Measurements from ENCODE around the gene TMTC1.

TMTC1 gene

DNA sequence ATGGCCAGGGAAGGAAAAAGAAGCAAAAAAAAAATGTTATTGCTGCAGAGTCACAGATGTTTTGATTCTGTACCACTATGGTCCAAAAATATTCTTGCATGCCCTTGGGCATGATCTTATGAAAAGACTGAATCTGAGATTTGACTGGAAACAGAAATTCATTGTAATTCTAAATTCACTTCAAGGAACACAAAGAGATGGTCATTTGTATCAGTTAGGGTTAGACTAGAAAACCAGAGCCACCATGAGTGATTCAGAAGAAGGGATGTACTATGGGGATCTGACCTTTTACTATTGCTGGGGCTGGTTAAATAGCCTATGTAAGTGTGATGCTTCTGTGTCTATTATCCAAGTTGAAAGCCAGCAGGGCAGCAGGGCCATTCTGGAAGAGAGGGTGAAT, 5.2 kb downstream of the TMTC1 start:
- no peak for DNase-seq

DNA sequence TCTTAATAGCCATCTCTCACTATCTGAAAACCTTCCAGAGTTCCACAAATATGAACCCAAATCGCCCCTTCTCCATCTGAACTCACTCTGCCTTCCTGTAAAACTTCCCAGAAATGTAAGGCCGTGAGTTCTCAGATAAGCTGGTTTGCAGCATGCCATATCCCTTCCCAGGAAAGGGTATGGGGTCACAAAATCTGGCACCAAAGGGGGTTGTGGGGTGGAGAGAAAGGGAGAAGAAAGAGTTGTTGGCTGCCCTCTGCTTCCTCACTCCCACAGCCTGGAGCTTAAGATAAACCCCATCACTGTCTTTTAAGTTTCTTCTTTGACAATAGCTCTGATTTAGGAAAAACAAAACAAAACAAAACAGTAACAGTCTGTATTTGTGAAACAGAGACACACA, 10.7 kb downstream of the TMTC1 start:
- DNase-seq: no peak

DNA sequence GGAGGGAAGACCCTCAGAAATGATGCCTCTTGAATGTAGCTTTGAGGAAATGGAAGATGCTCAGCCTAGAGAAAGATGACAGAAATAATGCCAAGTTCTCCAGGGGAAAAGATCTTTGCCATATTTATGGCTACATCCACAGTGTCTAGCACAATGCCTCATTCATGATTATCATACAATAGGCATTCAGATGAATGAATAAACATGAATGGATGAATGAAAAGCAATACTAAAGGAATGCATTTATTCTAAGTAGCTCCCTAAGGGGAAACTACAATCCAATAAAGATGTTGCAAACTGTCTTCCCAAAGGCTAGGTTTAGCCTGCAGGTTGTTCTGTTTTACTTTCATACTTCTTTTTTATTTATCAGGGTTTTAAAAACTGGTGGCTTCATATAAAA, 12.0 kb downstream of the TMTC1 start:
- DNase-seq: no peak

DNA sequence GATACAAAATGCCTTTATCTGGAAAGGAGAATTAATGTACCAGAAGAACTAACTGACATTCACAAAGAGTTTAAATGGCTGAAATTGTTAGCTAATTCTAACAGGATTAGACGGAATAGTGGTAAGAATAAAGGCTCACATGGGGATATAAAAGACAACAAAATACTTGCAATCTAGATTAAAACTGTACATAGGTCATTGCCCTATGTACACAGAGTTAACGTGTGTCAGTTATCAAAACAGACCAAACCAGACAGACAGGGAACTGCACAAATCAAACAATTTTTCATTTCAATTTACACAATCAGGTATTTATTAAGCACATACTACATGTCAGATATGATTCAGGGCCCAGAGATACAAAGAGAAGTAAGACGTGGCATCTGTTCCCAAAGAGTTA, 12.6 kb downstream of the TMTC1 start:
- no peak for DNase-seq

DNA sequence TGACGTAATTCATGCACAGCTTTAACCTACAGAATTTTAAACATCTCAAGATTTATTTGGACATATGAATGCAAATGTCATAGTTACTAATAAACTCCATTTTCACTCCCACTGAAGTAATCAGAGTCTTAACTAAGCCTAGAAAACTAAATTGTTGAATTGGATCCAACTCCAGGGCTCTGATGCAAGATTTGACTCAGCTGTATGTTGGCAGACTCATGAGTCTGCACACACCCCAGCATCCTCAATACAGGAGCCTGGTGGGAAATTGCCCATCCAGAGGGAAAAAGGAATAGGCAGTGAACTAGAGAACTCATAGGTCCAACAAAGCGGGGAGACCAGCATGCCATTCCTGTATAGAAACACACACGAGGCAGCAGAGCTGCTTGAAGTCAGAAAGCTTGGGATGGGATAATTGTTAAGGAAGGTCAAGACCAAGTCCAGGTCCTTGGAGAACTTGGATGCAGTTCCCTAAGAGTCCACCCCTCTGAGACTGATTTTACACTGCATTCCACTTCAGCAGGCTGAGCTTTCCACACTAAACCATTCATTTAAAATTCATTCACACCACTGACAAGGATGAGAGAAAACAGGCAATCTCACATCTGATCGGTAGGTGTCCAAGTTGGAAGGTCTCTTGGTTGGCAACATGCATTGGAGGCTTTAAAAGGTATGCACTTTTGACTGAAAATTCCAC, 14.4 kb downstream of the TMTC1 start:
- DNase-seq: no peak

DNA sequence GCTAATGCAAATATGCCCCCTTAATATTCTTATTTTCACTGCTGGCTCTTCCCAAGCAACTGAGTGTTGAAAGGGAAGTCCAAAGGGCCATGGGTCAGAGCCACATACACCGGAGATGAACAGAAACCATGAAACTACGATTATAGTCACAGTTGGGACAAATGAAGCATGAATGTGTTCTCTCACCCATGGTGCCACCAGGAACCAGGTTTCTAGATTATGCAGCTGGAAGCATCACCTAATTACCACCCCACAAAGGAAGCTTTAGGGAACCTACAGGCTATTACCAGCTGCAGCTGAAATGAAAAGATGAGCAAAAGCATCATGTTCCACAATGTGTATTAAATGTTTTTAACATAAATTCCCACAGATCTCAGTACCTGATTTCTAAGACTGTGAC, 15.4 kb downstream of the TMTC1 start:
- DNase-seq: no peak

DNA sequence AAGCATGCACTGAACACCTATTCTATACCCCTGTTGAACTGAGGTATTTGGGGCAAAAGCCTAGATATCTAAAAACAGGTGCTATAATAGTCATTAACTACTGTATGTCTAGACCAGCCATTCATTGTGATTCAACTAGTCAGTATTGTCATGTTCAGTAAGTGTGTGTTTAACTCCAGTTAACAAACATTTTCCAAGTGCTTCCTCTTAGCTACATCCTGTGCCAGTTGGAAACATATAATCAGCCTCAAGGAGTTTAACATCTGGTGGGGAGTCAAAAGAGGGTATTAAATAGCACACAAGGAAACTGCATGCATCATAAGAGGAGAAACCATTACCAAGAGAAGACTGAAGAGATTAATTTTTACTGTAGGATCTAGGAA, 20.4 kb downstream of the TMTC1 start:
- no peak for DNase-seq

DNA sequence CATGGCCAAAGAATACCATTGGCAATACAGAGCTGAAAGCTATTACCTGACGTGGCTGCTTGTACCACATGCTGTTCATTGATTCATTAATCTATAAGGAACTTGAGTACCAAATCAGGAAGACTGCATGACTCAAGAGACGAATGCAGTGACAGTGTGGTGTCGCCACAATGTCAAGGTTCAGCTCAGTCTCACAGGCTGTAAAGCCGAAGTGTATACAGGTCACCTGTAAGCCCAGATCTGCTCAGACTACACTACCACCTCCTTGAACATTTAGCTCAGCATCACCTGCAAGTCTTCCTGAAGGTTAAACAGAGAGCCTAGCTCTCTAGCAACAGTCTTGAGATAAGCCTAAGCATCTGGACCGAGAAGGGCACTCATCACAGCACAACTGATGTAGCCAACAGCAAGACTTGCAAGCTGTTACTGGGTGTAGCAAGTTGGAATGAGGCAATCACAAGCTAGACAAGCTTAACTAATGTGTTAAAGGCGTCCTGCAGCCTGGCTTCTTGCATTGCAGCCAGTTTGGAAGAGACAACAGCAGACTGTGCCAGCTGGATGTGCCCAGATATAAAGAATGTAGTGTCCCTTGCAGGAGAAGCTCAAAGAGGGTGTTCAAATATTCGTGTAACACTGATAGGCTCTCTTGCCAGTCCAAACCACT, 21.0 kb downstream of the TMTC1 start:
- DNase-seq: no peak

DNA sequence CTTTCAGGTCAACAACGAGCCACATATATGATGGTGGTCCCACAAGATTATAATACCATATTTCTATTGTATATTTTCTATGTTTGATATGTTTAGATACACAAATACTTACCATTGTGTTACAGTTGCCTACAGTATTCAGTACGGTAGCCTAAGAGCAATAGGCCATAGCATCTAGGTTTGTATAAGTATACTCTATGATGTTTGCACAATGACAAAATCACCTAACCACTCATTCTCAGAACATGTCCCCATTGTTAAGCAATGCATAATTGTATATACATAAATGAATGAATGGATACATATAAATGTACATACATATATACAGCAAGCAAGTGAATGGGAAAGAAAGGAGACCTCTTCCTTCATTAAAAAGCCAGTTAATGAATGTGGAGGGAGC, 23.8 kb downstream of the TMTC1 start:
- no peak for DNase-seq

DNA sequence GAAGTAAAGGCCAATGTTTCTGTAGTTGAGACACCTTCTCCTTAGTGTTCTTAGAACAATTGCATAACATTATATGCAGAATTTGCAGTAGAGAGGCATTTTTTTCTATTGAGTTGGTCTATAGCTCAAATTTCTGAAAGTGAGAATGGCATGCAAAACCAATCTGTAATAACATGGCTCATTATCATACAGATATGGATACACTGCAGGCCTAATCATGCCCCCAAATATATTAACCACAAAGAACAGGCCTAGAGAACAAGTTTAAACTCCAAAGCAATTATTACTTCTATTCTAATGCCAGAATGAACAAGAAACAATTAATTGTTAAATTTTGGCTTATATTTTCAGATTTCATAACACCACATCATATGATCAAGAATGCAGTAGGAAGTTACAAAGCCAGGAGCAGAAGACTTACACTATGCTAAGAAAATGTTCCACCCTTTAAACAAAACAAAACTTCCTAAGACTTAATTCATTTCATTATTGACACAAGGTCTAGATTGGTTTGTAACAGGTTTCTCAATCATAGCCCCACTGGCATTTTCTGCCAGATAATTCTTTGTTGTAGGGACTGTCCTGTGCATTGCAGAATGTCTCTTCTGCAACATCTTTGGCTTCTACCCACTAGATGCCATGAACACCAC, 26.9 kb downstream of the TMTC1 start:
- no peak for DNase-seq

DNA sequence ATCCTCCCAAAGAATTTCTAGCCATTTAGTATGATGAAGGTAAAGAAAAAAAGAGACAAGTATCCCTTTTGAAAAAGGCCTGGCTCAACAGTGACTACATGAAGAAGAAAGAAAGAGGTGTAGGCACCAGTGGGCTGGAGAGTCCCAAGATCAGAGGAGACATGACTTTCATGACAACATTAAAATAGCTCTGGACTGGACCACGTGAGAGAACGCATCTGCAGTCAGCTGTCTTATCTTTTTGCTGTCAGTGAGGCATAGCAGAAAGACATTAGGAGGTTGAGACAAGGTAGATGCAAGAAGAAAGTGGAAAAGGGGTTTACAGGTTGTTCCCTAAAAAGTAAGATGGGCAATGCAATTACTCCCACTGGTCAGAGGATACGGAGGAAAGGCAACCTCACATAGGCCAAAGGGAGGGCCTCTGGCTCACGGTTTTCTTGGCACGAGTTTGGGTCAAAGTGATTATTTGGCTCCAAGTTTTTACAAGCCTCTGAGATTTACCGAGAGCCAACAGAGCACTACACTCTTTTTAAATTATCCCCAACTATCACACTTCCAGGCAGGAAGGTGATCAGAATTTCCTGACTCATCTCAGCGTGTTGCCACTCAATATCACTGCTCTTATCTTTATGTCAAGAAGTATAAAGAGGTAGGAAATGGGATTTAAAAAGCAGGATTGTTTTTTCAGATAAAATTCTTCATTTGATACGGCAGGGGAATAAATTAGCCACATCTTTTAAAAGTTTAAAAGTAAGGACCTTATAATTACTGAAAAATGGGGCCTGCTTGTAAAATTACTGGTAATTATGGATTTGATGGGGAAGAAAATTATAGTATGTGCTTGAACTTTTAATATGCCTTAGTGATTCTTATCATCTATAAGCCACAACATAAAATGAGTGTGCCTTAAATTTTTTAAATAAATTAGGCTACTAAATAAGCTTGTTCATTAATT, 29.2 kb downstream of the TMTC1 start:
- no peak for DNase-seq

DNA sequence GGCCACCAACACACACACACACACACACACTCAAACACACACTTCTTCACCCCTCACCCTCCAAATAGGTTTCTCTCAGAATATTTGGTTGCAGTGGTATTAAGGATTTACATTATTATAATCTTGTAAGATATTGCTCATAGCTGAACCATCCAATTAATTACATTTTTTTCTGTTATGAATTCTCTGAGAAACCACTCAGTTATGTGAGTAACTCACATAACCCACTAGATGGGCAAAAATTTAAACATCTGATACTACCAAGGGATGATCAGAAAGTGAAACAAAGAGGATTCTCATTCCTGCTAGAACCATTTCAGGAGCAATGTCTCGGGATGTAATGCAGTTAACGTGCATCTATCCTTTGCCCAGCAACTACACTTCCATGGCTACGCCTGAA, 31.6 kb downstream of the TMTC1 start:
- no peak for DNase-seq

DNA sequence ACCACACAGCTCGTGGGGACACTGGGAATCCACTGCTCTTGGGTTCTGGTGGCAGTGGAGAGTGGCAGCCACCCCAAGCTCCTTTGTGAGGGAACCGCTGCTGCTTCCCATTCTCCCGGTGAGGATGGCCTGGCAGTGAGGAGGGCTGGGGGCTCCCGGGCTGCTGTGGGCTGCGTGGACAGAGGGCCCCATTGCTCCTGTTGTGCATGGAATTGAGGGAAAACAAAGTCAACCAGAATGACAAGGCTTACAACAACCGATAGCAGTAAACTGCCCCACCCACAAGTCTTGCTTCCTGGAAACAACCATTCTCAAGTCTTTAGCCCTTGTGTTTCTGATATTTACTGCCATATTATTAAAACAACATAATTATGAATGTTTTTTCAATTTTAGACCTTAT, 32.1 kb downstream of the TMTC1 start:
- no peak for DNase-seq

DNA sequence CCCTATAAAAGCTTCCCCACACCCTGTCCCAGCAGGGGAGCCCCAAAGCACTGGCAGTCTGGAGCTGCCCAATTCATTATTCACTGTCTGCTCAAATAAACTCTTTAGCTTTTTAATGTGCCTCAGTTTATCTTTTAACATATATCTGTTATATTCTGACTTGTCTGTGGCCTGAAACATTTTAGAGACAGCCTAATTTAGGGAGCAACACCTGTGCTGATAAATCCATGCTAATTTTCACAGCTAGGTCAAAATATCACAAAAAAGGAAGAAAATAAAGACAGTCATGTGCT, 32.9 kb downstream of the TMTC1 start:
- DNase-seq: no peak

DNA sequence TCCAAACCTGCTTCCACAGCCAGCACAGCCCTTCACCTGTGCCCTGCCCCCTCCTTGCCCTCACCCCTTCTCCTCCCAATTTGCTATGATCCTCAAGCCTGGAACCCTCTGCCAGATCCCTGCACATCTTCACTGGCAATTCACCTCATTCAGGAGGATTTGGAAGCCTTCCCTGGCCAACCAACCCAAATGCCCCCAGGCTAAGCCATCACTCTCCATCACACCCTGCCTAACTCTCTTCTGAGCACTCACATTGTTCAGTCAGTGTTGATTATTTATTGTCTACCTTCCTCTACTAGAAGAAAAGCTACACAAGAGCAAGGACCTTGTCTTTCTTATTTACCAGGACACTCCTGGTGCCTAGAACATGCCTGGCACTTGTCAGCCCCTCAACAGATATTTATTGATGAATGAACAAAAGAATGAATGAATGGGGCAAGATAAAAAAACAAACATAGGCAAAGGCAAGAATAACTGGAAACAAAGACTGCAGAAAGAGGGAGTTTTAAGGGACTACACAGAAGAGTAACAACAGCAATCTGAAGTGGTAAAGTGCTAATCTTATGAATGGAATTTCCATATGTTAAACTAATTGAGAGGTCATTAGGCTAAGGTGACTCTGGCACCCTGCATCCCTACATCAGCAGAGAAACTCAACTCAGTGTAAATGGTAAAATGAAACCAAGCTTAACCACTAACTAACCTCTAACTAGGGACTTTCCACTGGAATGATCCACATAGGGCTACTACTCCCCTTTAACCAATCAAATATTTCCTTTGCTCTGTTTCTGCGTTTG, 33.4 kb downstream of the TMTC1 start:
- DNase-seq: no peak

DNA sequence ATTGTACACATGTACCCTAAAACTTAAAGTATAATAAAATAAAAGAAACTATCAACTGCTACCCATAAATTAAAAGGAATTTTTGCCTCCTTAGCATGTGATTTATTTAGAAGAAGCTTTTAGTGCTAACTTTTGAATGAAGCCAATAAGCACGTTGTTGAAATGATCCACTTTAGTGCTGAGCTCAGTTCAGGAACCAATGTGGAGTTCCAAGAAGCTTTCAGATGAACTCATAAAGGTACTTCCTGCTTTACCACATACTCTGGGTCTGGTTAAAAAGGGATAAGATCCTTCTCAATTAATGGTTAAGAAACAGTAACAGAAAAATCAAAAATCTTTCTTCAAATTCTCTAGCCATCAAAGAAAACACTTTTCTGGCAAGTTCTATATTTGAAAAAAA, 39.4 kb downstream of the TMTC1 start:
- no peak for DNase-seq

DNA sequence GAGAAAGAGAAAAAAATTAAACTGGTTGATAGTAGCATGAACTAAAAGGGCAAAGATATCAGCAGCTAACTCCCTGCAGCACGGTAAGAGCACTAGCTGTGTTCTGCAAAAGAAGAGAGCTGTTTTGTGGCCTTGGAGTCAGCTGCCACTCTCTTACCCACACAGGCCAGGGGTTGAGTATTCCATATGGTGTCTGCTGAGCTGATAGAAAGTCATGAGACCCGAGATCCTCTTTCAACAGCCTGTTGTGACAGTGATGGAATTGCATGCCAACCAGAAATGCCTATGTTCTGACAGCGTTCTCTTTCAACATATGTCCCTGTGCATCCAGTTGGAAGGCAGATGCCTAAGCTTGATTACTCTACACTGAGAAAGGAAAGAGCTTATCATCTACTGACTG, 39.9 kb downstream of the TMTC1 start:
- DNase-seq: no peak

DNA sequence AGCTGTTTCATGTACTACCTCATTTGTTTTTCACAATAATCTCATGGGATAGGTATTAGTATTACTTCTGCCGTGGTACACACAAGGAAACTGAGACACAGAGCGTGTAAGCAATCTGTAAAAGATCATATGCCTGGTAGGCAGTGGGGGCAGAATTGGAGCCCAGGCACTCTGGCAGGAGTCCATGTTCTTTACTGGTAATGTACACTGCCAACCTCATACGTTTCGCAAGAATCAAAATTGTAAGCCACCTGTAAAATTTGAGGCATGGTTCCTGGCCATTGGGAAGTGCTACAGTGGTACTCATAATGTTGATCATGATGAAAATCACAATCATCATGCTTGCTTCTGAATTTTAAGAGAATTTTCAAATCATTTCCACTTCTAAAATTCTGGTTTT, 40.7 kb downstream of the TMTC1 start:
- DNase-seq: no peak

DNA sequence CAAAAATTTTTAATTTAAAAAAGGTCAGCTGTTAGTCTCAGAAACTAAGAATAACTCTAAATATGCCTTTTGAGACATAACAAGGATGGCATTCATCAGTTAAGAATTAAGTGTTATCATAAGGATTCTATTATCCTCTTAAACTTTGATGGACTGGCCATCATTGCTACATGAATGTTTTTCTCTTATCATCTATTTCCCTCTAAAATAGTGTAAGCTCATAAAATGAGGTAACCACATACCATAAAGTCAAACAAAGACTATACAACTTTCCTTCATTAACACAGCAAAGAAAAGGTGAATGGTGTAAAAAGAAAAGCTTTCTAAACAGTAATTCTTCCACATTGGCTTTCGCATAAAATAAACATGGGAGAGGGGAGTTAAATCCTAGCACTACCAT, 41.1 kb downstream of the TMTC1 start:
- no peak for DNase-seq

DNA sequence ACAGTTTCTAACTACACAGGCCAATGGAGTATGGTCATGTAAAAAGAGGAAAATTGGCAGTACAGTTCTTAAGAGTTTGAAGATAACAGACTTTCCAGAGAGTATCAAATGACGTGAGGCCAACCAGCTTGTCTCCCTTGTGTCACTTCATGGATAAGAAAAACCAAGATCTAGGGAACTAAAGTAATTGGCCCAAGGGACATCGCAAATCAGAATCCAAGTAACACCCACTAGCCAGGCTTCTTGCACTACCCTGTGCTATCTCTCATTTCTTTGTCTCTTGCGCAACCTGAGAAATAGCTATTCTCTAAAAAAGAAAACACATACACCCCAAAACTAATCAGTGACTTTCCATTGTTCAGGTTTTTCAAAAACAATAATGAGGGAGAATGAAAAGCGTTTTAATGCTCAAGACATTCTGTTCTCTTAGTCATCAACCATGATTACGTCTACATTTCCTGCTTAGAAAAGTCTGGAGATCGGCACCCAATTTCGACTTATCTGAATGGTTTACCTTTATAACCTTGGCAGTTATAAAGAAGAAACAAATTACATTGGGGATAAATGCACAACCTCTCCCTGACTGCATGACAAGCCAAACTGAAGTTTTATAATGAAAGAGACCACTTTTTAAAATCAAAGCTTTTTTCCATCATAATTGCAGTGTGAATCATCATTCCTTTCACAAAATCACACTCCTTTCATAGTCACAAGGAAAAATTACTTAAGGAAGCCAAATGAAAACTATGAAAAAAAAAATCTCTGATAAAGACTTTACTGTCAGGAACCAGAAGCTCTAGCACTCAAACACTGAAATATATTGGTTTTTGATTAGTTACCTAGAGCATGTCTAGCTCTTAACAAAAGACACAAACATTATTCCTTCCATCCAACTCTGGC, 42.1 kb downstream of the TMTC1 start:
- no peak for DNase-seq

DNA sequence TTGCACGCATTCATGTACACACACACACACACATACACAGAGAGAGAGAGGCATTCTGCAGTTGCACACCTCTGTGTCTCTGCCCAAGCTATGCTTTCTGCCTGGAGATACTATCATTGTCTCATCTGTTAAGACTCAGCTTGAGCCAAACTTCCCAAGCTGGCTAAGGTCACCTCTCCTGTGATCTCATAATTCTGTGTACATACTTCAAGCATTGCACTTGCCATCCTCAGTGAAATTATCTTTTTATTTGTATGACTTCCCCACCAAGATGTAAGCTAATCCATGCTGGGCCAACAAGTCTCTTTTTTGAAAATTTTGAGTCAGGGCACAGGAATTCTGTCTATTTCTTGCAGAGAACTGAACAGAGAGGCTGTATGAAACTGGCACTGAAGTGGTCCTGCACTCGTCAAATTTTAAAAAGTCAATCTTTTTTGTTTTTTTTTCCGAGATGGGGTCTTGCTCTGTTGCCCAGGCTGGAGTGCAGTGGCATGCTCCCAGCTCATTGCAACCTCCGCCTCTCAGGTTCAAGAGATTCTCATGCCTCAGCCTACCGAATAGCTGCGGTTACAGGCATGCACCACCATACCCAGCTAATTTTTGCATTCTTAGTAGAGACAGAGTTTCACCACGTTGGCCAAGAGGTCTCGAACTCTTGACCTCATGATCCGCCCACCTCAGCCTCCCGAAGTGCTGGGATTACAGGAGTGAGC, 44.3 kb downstream of the TMTC1 start:
- DNase-seq: no peak

Data from activated CD4-positive, alpha-beta T cell treated with anti-CD3 and anti-CD28 coated beads for 48 hours (primary cell).